ENCODE data around the gene FKBP1B. TPM values are rescaled to one million over a fixed set of nuclear protein-coding genes. Genes with fewer than 3 reads are reported as not detected.
"Not testable (repeated sequence)": the region's sequence is repeated elsewhere in the genome, so short reads cannot be mapped to it uniquely, and the experiment has no call there.

Gene FKBP1B
- total and polyA plus RNA-seq, 2 donors (not counting 1 experiment from before 2014, with no cell fraction given), result 11.9 to 12.1 TPM

- no peak for TF ChIP-seq EZH2 (IDR thresholded peaks at IDR 0.05; ENCODE audit: low read length, missing control alignments)
- TF ChIP-seq, protein P1, sequence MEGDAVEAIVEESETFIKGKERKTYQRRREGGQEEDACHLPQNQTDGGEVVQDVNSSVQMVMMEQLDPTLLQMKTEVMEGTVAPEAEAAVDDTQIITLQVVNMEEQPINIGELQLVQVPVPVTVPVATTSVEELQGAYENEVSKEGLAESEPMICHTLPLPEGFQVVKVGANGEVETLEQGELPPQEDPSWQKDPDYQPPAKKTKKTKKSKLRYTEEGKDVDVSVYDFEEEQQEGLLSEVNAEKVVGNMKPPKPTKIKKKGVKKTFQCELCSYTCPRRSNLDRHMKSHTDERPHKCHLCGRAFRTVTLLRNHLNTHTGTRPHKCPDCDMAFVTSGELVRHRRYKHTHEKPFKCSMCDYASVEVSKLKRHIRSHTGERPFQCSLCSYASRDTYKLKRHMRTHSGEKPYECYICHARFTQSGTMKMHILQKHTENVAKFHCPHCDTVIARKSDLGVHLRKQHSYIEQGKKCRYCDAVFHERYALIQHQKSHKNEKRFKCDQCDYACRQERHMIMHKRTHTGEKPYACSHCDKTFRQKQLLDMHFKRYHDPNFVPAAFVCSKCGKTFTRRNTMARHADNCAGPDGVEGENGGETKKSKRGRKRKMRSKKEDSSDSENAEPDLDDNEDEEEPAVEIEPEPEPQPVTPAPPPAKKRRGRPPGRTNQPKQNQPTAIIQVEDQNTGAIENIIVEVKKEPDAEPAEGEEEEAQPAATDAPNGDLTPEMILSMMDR (conservative IDR thresholded peaks at IDR 0.05 in 1 of 2, IDR thresholded peaks at IDR 0.05 in 1 of 2; ENCODE audit: low read depth in 1 of 2, low read length in 2 of 2), result no peak
- H3K27me3 ChIP-seq (ENCODE audit: control insufficient read depth, insufficient read depth, low read length), result peaks cover 3% of the 10 kb centered on the region
- peaks cover 6% of the 10 kb centered on the region for H3K4me1 ChIP-seq (ENCODE audit: control insufficient read depth, extremely low read depth, insufficient read depth, low read length)
- no peak for DNase-seq (ENCODE audit: low read depth in 2 of 2)
- no peaks in the 10 kb centered on the region for H3K9me3 ChIP-seq (ENCODE audit: control insufficient read depth, insufficient read depth, low read depth, low read length)
- no peaks in the 10 kb centered on the region for H3K79me2 ChIP-seq (ENCODE audit: control insufficient read depth, insufficient read depth, low read length)
- no peak overlapping the region for H3K4me2 ChIP-seq (ENCODE audit: extremely low read depth, insufficient read depth, low read length)
- no peak overlapping the region for H3K4me3 ChIP-seq (replicated peaks in 1 of 4; ENCODE audit: control extremely low read depth in 1 of 4, insufficient read depth in 1 of 4, low read depth in 3 of 4, low read length in 4 of 4)
- no peaks in the 10 kb centered on the region for H3K36me3 ChIP-seq (ENCODE audit: control insufficient read depth, insufficient read depth, low read length)
- H3K9ac ChIP-seq (ENCODE audit: insufficient read depth, low read length), result no peak overlapping the region
- no peaks in the 10 kb centered on the region for H4K20me1 ChIP-seq (ENCODE audit: control insufficient read depth, extremely low read depth, insufficient read depth, low read length)
- no peak overlapping the region for H3K27ac ChIP-seq (ENCODE audit: insufficient read depth, low read length)
- no peak overlapping the region for H2AFZ ChIP-seq (ENCODE audit: low read length)
Measured at GRCh38 chr2:24011250-24012104, 38.1 kb upstream of the FKBP1B start.

GRCh38 chr2:24012521-24013188 lies 36.9 kb upstream of the FKBP1B start:
- H3K4me2 ChIP-seq (ENCODE audit: extremely low read depth, insufficient read depth, low read length), result no peak overlapping the region
- no peak for TF ChIP-seq EZH2 (IDR thresholded peaks at IDR 0.05; ENCODE audit: low read length, missing control alignments)
- TF ChIP-seq, protein P1 (conservative IDR thresholded peaks at IDR 0.05 in 1 of 2, IDR thresholded peaks at IDR 0.05 in 1 of 2; ENCODE audit: low read depth in 1 of 2, low read length in 2 of 2), result no peak
- no peak overlapping the region for H3K4me3 ChIP-seq (replicated peaks in 1 of 4; ENCODE audit: control extremely low read depth in 1 of 4, insufficient read depth in 1 of 4, low read depth in 3 of 4, low read length in 4 of 4)
- H3K4me1 ChIP-seq (ENCODE audit: control insufficient read depth, extremely low read depth, insufficient read depth, low read length), result peaks cover 6% of the 10 kb centered on the region
- no peak overlapping the region for H2AFZ ChIP-seq (ENCODE audit: low read length)
- no peaks in the 10 kb centered on the region for H3K9me3 ChIP-seq (ENCODE audit: control insufficient read depth, insufficient read depth, low read depth, low read length)
- H3K27me3 ChIP-seq (ENCODE audit: control insufficient read depth, insufficient read depth, low read length), result peaks cover 3% of the 10 kb centered on the region
- DNase-seq (ENCODE audit: low read depth in 2 of 2), result no peak
- H3K9ac ChIP-seq (ENCODE audit: insufficient read depth, low read length), result no peak overlapping the region
- H3K27ac ChIP-seq (ENCODE audit: insufficient read depth, low read length), result no peak overlapping the region
- no peaks in the 10 kb centered on the region for H3K36me3 ChIP-seq (ENCODE audit: control insufficient read depth, insufficient read depth, low read length)
- no peaks in the 10 kb centered on the region for H4K20me1 ChIP-seq (ENCODE audit: control insufficient read depth, extremely low read depth, insufficient read depth, low read length)
- H3K79me2 ChIP-seq (ENCODE audit: control insufficient read depth, insufficient read depth, low read length), result no peaks in the 10 kb centered on the region

GRCh38 chr2:24014902-24015301 lies 34.6 kb upstream of the FKBP1B start:
- H3K9me3 ChIP-seq (ENCODE audit: control insufficient read depth, insufficient read depth, low read depth, low read length); H3K4me3 ChIP-seq (replicated peaks in 1 of 4; ENCODE audit: control extremely low read depth in 1 of 4, insufficient read depth in 1 of 4, low read depth in 3 of 4, low read length in 4 of 4); H3K27ac ChIP-seq (ENCODE audit: insufficient read depth, low read length); H3K36me3 ChIP-seq (ENCODE audit: control insufficient read depth, insufficient read depth, low read length); H3K9ac ChIP-seq (ENCODE audit: insufficient read depth, low read length); H3K79me2 ChIP-seq (ENCODE audit: control insufficient read depth, insufficient read depth, low read length); H3K4me2 ChIP-seq (ENCODE audit: extremely low read depth, insufficient read depth, low read length); H3K27me3 ChIP-seq (ENCODE audit: control insufficient read depth, insufficient read depth, low read length); DNase-seq (ENCODE audit: low read depth in 2 of 2); H4K20me1 ChIP-seq (ENCODE audit: control insufficient read depth, extremely low read depth, insufficient read depth, low read length); H2AFZ ChIP-seq (ENCODE audit: low read length); H3K4me1 ChIP-seq (ENCODE audit: control insufficient read depth, extremely low read depth, insufficient read depth, low read length): not testable (repeated sequence)

All from fibroblast of lung (primary cell).